PC-3 (cell line): ENCODE data around the gene APOM. TPM values are rescaled to one million over a fixed set of nuclear protein-coding genes. Genes with fewer than 3 reads are reported as not detected.

ENCODE experiments used
- ATAC-seq: fragments of 200-7000 bp; cut with Tn5 transposase; 2 replicates; pipeline ENCODE4 v1.9.1; 2020; ENCODE audit warnings: mild to moderate bottlenecking, moderate library complexity
- BruUV-seq: library from RNA; stranded (reverse); fragments of 400-500 nt; replicated peaks from 2 replicates; lab custom pipeline; 2021; lab: Mats Ljungman, UMichigan
- CTCF ChIA-PET: fragments of 300-600 bp; sonication (Branson Sonifier 250); formaldehyde crosslinking; loops from one replicate; lab custom pipeline; 2022; ENCODE audit warnings: antibody characterized with exemption; lab: Charles Lee
- POLR2A ChIA-PET: fragments of 300-600 bp; sonication (Branson Sonifier 250); formaldehyde crosslinking; loops from one replicate; lab custom pipeline; 2022; ENCODE audit warnings: antibody characterized with exemption; ENCODE audit not compliant: unreplicated experiment; lab: Charles Lee
- DNase-seq: peaks from one replicate; pipeline ENCODE4 v3.0.0-alpha.2; 2015
- H2AFZ ChIP-seq: fragments of 300-600 bp; sonication (generic); 2 replicates; pipeline ENCODE4 v1.6.0; 2016; ENCODE audit warnings: antibody characterized with exemption, low read length
- H3F3A ChIP-seq: fragments of 300-600 bp; sonication (generic); one replicate; pipeline ENCODE4 v1.6.0; 2017; ENCODE audit warnings: antibody characterized with exemption, low read length, control low read depth, mild to moderate bottlenecking; ENCODE audit not compliant: unreplicated experiment
- H3K27ac ChIP-seq: fragments of 300-600 bp; sonication (generic); 2 replicates; pipeline ENCODE4 v1.5.1; 2016; ENCODE audit warnings: mild to moderate bottlenecking, low read length
- H3K27me3 ChIP-seq: fragments of 300-600 bp; sonication (generic); 2 replicates; pipeline ENCODE4 v1.6.1; 2016; ENCODE audit warnings: low read length, mixed read lengths
- H3K36me3 ChIP-seq: fragments of 300-600 bp; sonication (generic); 2 replicates; pipeline ENCODE4 v1.6.1; 2016; ENCODE audit warnings: low read depth, mixed run types, low read length, mixed read lengths
- H3K4me1 ChIP-seq: fragments of 300-600 bp; sonication (generic); 2 replicates; pipeline ENCODE4 v1.5.1; 2016; ENCODE audit warnings: low read length; ENCODE audit not compliant: insufficient read depth
- H3K4me2 ChIP-seq: fragments of 300-600 bp; sonication (generic); 2 replicates; pipeline ENCODE4 v1.6.0; 2016; ENCODE audit warnings: low read length
- H3K4me3 ChIP-seq: fragments of 300-600 bp; sonication (generic); 2 replicates; pipeline ENCODE4 v1.5.1; 2016; ENCODE audit warnings: mild to moderate bottlenecking, low read length, mixed read lengths
- H3K79me2 ChIP-seq: fragments of 300-600 bp; sonication (generic); 2 replicates; pipeline ENCODE4 v1.6.1; 2017; ENCODE audit warnings: low read length, mixed read lengths
- H3K9ac ChIP-seq: fragments of 300-600 bp; sonication (generic); 2 replicates; pipeline ENCODE4 v1.6.0; 2016; ENCODE audit warnings: mild to moderate bottlenecking, low read length
- H3K9me2 ChIP-seq: fragments of 300-600 bp; sonication (generic); replicated peaks from 2 replicates; pipeline ENCODE4 v1.6.1; 2016; ENCODE audit warnings: mixed run types, low read length, mixed read lengths
- H3K9me3 ChIP-seq: fragments of 300-600 bp; sonication (generic); 2 replicates; pipeline ENCODE4 v1.6.1; 2016; ENCODE audit warnings: low read length, mixed read lengths
- H4K20me1 ChIP-seq: fragments of 300-600 bp; sonication (generic); 2 replicates; pipeline ENCODE4 v1.6.1; 2016; ENCODE audit warnings: low read length, mixed read lengths
- CTCF ChIP-seq: fragments of 300-600 bp; sonication (generic); conservative IDR thresholded peaks from 2 replicates; pipeline ENCODE4 v1.5.1; 2017; ENCODE audit warnings: antibody characterized with exemption, low read depth, mild to moderate bottlenecking, low read length
- EZH2 ChIP-seq: fragments of 300-600 bp; sonication (generic); IDR thresholded peaks from one replicate; pipeline ENCODE4 v1.6.1; 2017; ENCODE audit warnings: antibody characterized with exemption, mild to moderate bottlenecking, low read length; ENCODE audit not compliant: unreplicated experiment
- EZH2phosphoT487 ChIP-seq: fragments of 300-600 bp; sonication (generic); IDR thresholded peaks from 2 replicates; pipeline ENCODE4 v1.6.1; 2018; ENCODE audit warnings: mild to moderate bottlenecking, antibody characterized with exemption, low read length, borderline replicate concordance
- intact Hi-C: fragments of 100-400 bp; cut with micrococcal nuclease; formaldehyde crosslinking; loops from 2 replicates; pipeline ENCODE4 v1.9.0; 2023
- total RNA-seq: library from RNA; depleted of rRNA; stranded (reverse); fragments of >200 nt; gene quantifications from 2 replicates; pipeline ENCODE4 v1.2.3, GENCODE V29; 2014

Gene APOM
- total RNA-seq, 1 experiment from 2014 or later = 2.2 TPM

GRCh38 chr6:31690231-31691077 is 34.8 kb downstream of the APOM start:
- Histone ChIP-seq H3K79me2 (no peaks in the 10 kb centered on the region), H3K9ac (no peak overlapping the region), H3K4me1 (0 out of 2 replicates have a peak, but pooled peaks cover 3% of the 10 kb centered on the region), H3K27ac (no peak overlapping the region), H3K9me3 (no peaks in the 10 kb centered on the region), H4K20me1 (no peaks in the 10 kb centered on the region), H3K4me3 (no peak overlapping the region), H3K4me2 (no peak overlapping the region), H3K27me3 (no peaks in the 10 kb centered on the region), H3K36me3 (peaks cover 8% of the 10 kb centered on the region; the same call in 1 of the 2 replicates), H2AFZ (no peak overlapping the region), H3F3A (no peaks in the 10 kb centered on the region), H3K9me2 (no peaks in the 10 kb centered on the region)
- BruUV-seq = no TSS peak
- peak; percentile 35 for ATAC-seq
- CTCF ChIA-PET = interaction anchor here (0.8 kb wide), 1 partner anchor 140 kb away, joined by 3 read pairs; no protein-coding TSS in a partner anchor
- POLR2A ChIA-PET = interaction anchor here (0.6 to 0.7 kb wide), 2 partner anchors 32 to 1095 kb away, joined by 3 to 7 read pairs; no protein-coding TSS in a partner anchor
- DNase-seq = no peak
- intact Hi-C loops = no loop called here
- TF ChIP-seq CTCF (no peak), EZH2 (no peak), EZH2phosphoT487 (no peak)

- POLR2A ChIA-PET = no interaction called here
- H3K9me2 ChIP-seq = no peaks in the 10 kb centered on the region
- TF ChIP-seq EZH2 = no peak
- no peak for TF ChIP-seq CTCF
- no peak for TF ChIP-seq EZH2phosphoT487
- no peaks in the 10 kb centered on the region for H3K9me3 ChIP-seq
- H3F3A ChIP-seq = no peaks in the 10 kb centered on the region
- ATAC-seq (no peak), DNase-seq (no peak)
- CTCF ChIA-PET = no interaction called here
- H3K79me2 ChIP-seq = no peaks in the 10 kb centered on the region
- H3K27me3 ChIP-seq = no peaks in the 10 kb centered on the region
- H4K20me1 ChIP-seq = no peaks in the 10 kb centered on the region
- no peak overlapping the region for H2AFZ ChIP-seq
- H3K4me2 ChIP-seq = no peak overlapping the region
- H3K4me1 ChIP-seq = 0 out of 2 replicates have a peak, but pooled peaks cover 3% of the 10 kb centered on the region
- H3K4me3 ChIP-seq = no peak overlapping the region
- peaks cover 8% of the 10 kb centered on the region; the same call in 1 of the 2 replicates for H3K36me3 ChIP-seq
- H3K9ac ChIP-seq = no peak overlapping the region
- intact Hi-C loops = no loop called here
- no TSS peak for BruUV-seq
- no peak overlapping the region for H3K27ac ChIP-seq
Observed at GRCh38 chr6:31691078-31691463, 35.4 kb downstream of the APOM start.

GRCh38 chr6:31691564-31692108 is 35.9 kb downstream of the APOM start:
- TF ChIP-seq EZH2 = no peak
- no peak for TF ChIP-seq EZH2phosphoT487
- no peak for TF ChIP-seq CTCF
- no peak overlapping the region for H3K4me2 ChIP-seq
- ChIA-PET CTCF (no interaction called here), POLR2A (no interaction called here)
- BruUV-seq = no TSS peak
- no peak overlapping the region for H3K27ac ChIP-seq
- peaks cover 9% of the 10 kb centered on the region; the same call in 1 of the 2 replicates for H3K36me3 ChIP-seq
- no peak for DNase-seq
- no peaks in the 10 kb centered on the region for H3F3A ChIP-seq
- no peak overlapping the region for H3K4me3 ChIP-seq
- H3K79me2 ChIP-seq = no peaks in the 10 kb centered on the region
- intact Hi-C loops = no loop called here
- no peak for ATAC-seq
- H3K4me1 ChIP-seq = 0 out of 2 replicates have a peak, but pooled peaks cover 3% of the 10 kb centered on the region
- no peaks in the 10 kb centered on the region for H3K9me2 ChIP-seq
- no peaks in the 10 kb centered on the region for H3K9me3 ChIP-seq
- H3K9ac ChIP-seq = no peak overlapping the region
- no peaks in the 10 kb centered on the region for H3K27me3 ChIP-seq
- H4K20me1 ChIP-seq = no peaks in the 10 kb centered on the region
- no peak overlapping the region for H2AFZ ChIP-seq
